Kidney (tissue), 14 donors: ENCODE results near the gene TMEM220. TPM values are rescaled to one million over a fixed set of nuclear protein-coding genes. Genes with fewer than 3 reads are reported as not detected.

Experiments
- DNase-seq, 5 donors: peaks; one replicate each; pipeline ENCODE4 v3.0.0-alpha.2; 2013 to 2020
- FAIRE-seq: peaks from 2 replicates; lab custom pipeline; 2012; peaks lifted over from hg19 to GRCh38; lab: Jason Lieb, UNC
- H3K27ac ChIP-seq, 2 donors: one replicate each; pipeline ENCODE4 v1.7.0; 2013; ENCODE audit warnings: low read depth in 2 of 2, low read length in 2 of 2, inconsistent platforms in 1 of 2
- H3K27me3 ChIP-seq: one replicate; pipeline ENCODE4 v1.7.1; 2013; ENCODE audit warnings: low read length, inconsistent platforms; ENCODE audit not compliant: control insufficient read depth, insufficient read depth
- H3K36me3 ChIP-seq, 3 donors: one replicate each; pipeline versions ENCODE4 v1.7.0 to v1.7.1; 2013; ENCODE audit warnings: low read length in 3 of 3, control low read depth in 1 of 3, inconsistent platforms in 1 of 3; ENCODE audit not compliant: insufficient read depth in 3 of 3, control insufficient read depth in 2 of 3
- H3K4me1 ChIP-seq, 3 donors: one replicate each; pipeline versions ENCODE4 v1.7.0 to v1.7.1; 2013; ENCODE audit warnings: low read length in 3 of 3, inconsistent platforms in 1 of 3, low read depth in 1 of 3; ENCODE audit not compliant: control insufficient read depth in 2 of 3, insufficient read depth in 2 of 3
- H3K4me3 ChIP-seq, 3 donors: one replicate each; pipeline versions ENCODE4 v1.7.0 to v1.8.1; 2013; ENCODE audit warnings: low read length in 3 of 3, control low read depth in 1 of 3, inconsistent platforms in 1 of 3
- H3K9ac ChIP-seq, 3 donors: one replicate each; pipeline versions ENCODE4 v1.7.0 to v1.7.1; 2013; ENCODE audit warnings: low read length in 3 of 3, control low read depth in 1 of 3, inconsistent platforms in 1 of 3
- H3K9me3 ChIP-seq, 3 donors: one replicate each; pipeline versions ENCODE4 v1.7.0 to v1.7.1; 2013; ENCODE audit warnings: low read length in 3 of 3, control low read depth in 1 of 3, inconsistent platforms in 1 of 3; ENCODE audit not compliant: control insufficient read depth in 2 of 3, insufficient read depth in 1 of 3
- CTCF ChIP-seq: IDR thresholded peaks from 3 replicates; pipeline ENCODE4 v1.5.1; 2012; ENCODE audit warnings: mild to moderate bottlenecking, moderate library complexity, borderline replicate concordance; ENCODE audit not compliant: insufficient read depth; ENCODE audit errors: extremely low read depth
- intact Hi-C: fragments of 100-400 bp; cut with DNase I; formaldehyde crosslinking; loops from one replicate; pipeline ENCODE4 v1.11.1; 2022
- polyA plus RNA-seq: library from polyadenylated mRNA; stranded (reverse); fragments of 350-450 nt; fragmentation: Illumina TruSeq; extraction: RNeasy Lipid Tissue Mini Kit (QIAGEN cat#74804); gene quantifications from one replicate; pipeline ENCODE4 v1.2.3, GENCODE V29; 2014; ENCODE audit warnings: low read depth, low replicate concordance; ENCODE audit not compliant: insufficient read depth
- total RNA-seq: library from RNA; stranded (reverse); fragmentation: NEBNext Ultra II Directional; extraction: Animal tissue kit (Norgen Biotek cat#: 25700); gene quantifications from one replicate; pipeline ENCODE4 v1.2.1, GENCODE V29; 2021
- donor health status: control.
- donor health status: control.
- donor health status: control.
- donor health status: control.
- donor health status: control.
- donor health status: DM: yes; HTN: yes; CAD: no.
- donor health status: Normal renal cell carcinoma (clear cell type).

The TMEM220 gene
- total and polyA plus RNA-seq, 2 donors from 2014 or later: 13.3 to 16.4 TPM

GRCh38 chr17:10754861-10755591 is 25.2 kb upstream of the TMEM220 start:
- FAIRE-seq: no peak
- no peak overlapping the region for H3K9ac ChIP-seq
- no peak overlapping the region for H3K27ac ChIP-seq
- TF ChIP-seq CTCF: no peak
- no peaks in the 10 kb centered on the region for H3K27me3 ChIP-seq
- DNase-seq: peak in 1 of 5 donors; percentile 15
- no peaks in the 10 kb centered on the region for H3K4me1 ChIP-seq
- no peaks in the 10 kb centered on the region for H3K36me3 ChIP-seq
- intact Hi-C loops: no loop called here
- no peaks in the 10 kb centered on the region for H3K9me3 ChIP-seq
- H3K4me3 ChIP-seq: no peak overlapping the region

GRCh38 chr17:10754109-10754508 is 24.3 kb upstream of the TMEM220 start:
- Histone ChIP-seq H3K36me3 (no peaks in the 10 kb centered on the region), H3K4me3 (no peak overlapping the region), H3K27ac (no peak overlapping the region), H3K27me3 (no peaks in the 10 kb centered on the region), H3K9me3 (no peaks in the 10 kb centered on the region), H3K9ac (no peak overlapping the region), H3K4me1 (no peaks in the 10 kb centered on the region)
- intact Hi-C loops: no loop called here
- no peak for TF ChIP-seq CTCF
- DNase-seq (peak in 1 of 5 donors; percentile 25), FAIRE-seq (no peak)

GRCh38 chr17:10752696-10753095 is 22.9 kb upstream of the TMEM220 start:
- TF ChIP-seq CTCF: no peak
- intact Hi-C loops: no loop called here
- H3K36me3 ChIP-seq: no peaks in the 10 kb centered on the region
- H3K4me1 ChIP-seq: no peaks in the 10 kb centered on the region
- DNase-seq (no peak), FAIRE-seq (no peak)
- H3K27me3 ChIP-seq: no peaks in the 10 kb centered on the region
- no peaks in the 10 kb centered on the region for H3K9me3 ChIP-seq
- H3K4me3 ChIP-seq: no peak overlapping the region
- H3K9ac ChIP-seq: no peak overlapping the region
- no peak overlapping the region for H3K27ac ChIP-seq
